HG03521 (cell line): ENCODE measurements around the gene C1QTNF3.
"Not testable (repeated sequence)": the region's sequence is repeated elsewhere in the genome, so short reads cannot be mapped to it uniquely, and the experiment has no call there.

ENCODE experiments used
- ATAC-seq: cut with Tn5 transposase; IDR thresholded peaks from one replicate; pipeline ENCODE4 v1.9.1; 2021; ENCODE audit warnings: mild to moderate bottlenecking, moderate library complexity; ENCODE audit not compliant: unreplicated experiment

C1QTNF3 gene

GRCh38 chr5:34043099-34043876, at the start of gene C1QTNF3:
C1QTNF3 (minus strand) TSS chr5:34043213; CDS start chr5:34043125, 88 bp downstream.
- ATAC-seq, result no peak

GRCh38 chr5:34091039-34091438, 48.0 kb upstream of the C1QTNF3 start:
- not testable (repeated sequence) for ATAC-seq

- not testable (repeated sequence) for ATAC-seq
Observed at GRCh38 chr5:34089802-34090201, 46.8 kb upstream of the C1QTNF3 start.

- not testable (repeated sequence) for ATAC-seq
Observed at GRCh38 chr5:34087728-34088127, 44.7 kb upstream of the C1QTNF3 start.

- not testable (repeated sequence) for ATAC-seq
Observed at GRCh38 chr5:34083898-34084297, 40.9 kb upstream of the C1QTNF3 start.

GRCh38 chr5:34079505-34079904, 36.5 kb upstream of the C1QTNF3 start:
- not testable (repeated sequence) for ATAC-seq

- ATAC-seq, result not testable (repeated sequence)
Observed at GRCh38 chr5:34077636-34078035, 34.6 kb upstream of the C1QTNF3 start.

- ATAC-seq, result not testable (repeated sequence)
Observed at GRCh38 chr5:34076719-34077364, 33.8 kb upstream of the C1QTNF3 start.

- ATAC-seq, result not testable (repeated sequence)
Observed at GRCh38 chr5:34074472-34074871, 31.5 kb upstream of the C1QTNF3 start.

- not testable (repeated sequence) for ATAC-seq
Observed at GRCh38 chr5:34074071-34074470, 31.1 kb upstream of the C1QTNF3 start.

GRCh38 chr5:34070626-34071025, 27.6 kb upstream of the C1QTNF3 start:
- ATAC-seq, result not testable (repeated sequence)

- no peak for ATAC-seq
Observed at GRCh38 chr5:34064656-34065055, 21.6 kb upstream of the C1QTNF3 start.

GRCh38 chr5:34062419-34062818, 19.4 kb upstream of the C1QTNF3 start:
- no peak for ATAC-seq

- no peak for ATAC-seq
Observed at GRCh38 chr5:34061993-34062392, 19.0 kb upstream of the C1QTNF3 start.

GRCh38 chr5:34059977-34060376, 17.0 kb upstream of the C1QTNF3 start:
- no peak for ATAC-seq

- no peak for ATAC-seq
Observed at GRCh38 chr5:34058532-34058931, 15.5 kb upstream of the C1QTNF3 start.

GRCh38 chr5:34057569-34057968, 14.6 kb upstream of the C1QTNF3 start:
- ATAC-seq, result no peak

- no peak for ATAC-seq
Observed at GRCh38 chr5:34057118-34057517, 14.1 kb upstream of the C1QTNF3 start.

- ATAC-seq, result no peak
Observed at GRCh38 chr5:34055667-34056066, 12.7 kb upstream of the C1QTNF3 start.

GRCh38 chr5:34054400-34054729, 11.4 kb upstream of the C1QTNF3 start:
- ATAC-seq, result no peak

GRCh38 chr5:34053571-34054399, 10.8 kb upstream of the C1QTNF3 start:
- ATAC-seq, result no peak
